Bone marrow (tissue), 2 donors: Measurements from ENCODE around the gene GOLGA3.
"Not testable (repeated sequence)": the region's sequence is repeated elsewhere in the genome, so short reads cannot be mapped to it uniquely, and the experiment has no call there.

ENCODE experiments used
- DNase-seq, 2 donors: peaks; one replicate each; lab custom pipeline; 2025; lab: John Stamatoyannopoulos, UW

Gene GOLGA3

GRCh38 chr12:132812631-132813305 is 15.9 kb downstream of the GOLGA3 start:
- DNase-seq: no peak

- not testable (repeated sequence) for DNase-seq
Measured at GRCh38 chr12:132809391-132809790, 19.3 kb downstream of the GOLGA3 start.

- DNase-seq: no peak
Measured at GRCh38 chr12:132807295-132808092, 21.2 kb downstream of the GOLGA3 start.

- no peak for DNase-seq
Measured at GRCh38 chr12:132806857-132807256, 21.8 kb downstream of the GOLGA3 start.

- DNase-seq: no peak
Measured at GRCh38 chr12:132804426-132804861, 24.2 kb downstream of the GOLGA3 start.

GRCh38 chr12:132803888-132804287 is 24.8 kb downstream of the GOLGA3 start:
- DNase-seq: no peak

GRCh38 chr12:132803125-132803524 is 25.5 kb downstream of the GOLGA3 start:
- DNase-seq: no peak

- DNase-seq: no peak
Measured at GRCh38 chr12:132801741-132802140, 26.9 kb downstream of the GOLGA3 start.

- no peak for DNase-seq
Measured at GRCh38 chr12:132798836-132799235, 29.8 kb downstream of the GOLGA3 start.

- no peak for DNase-seq
Measured at GRCh38 chr12:132797820-132798570, 30.7 kb downstream of the GOLGA3 start.

- DNase-seq: no peak
Measured at GRCh38 chr12:132795847-132796246, 32.8 kb downstream of the GOLGA3 start.

GRCh38 chr12:132791940-132792339 is 36.7 kb downstream of the GOLGA3 start:
- not testable (repeated sequence) for DNase-seq

- no peak for DNase-seq
Measured at GRCh38 chr12:132789099-132789471, 39.6 kb downstream of the GOLGA3 start.

GRCh38 chr12:132788375-132789098 is 40.1 kb downstream of the GOLGA3 start:
- DNase-seq: no peak

GRCh38 chr12:132787877-132788276 is 40.8 kb downstream of the GOLGA3 start:
- DNase-seq: no peak

- no peak for DNase-seq
Measured at GRCh38 chr12:132786192-132786591, 42.5 kb downstream of the GOLGA3 start.

GRCh38 chr12:132784580-132784979 is 44.1 kb downstream of the GOLGA3 start:
- DNase-seq: no peak

GRCh38 chr12:132783917-132784531 is 44.6 kb downstream of the GOLGA3 start:
- DNase-seq: no peak

GRCh38 chr12:132781938-132782337 is 46.7 kb downstream of the GOLGA3 start:
- no peak for DNase-seq

- DNase-seq: no peak
Measured at GRCh38 chr12:132779781-132780353, 48.8 kb downstream of the GOLGA3 start.

- no peak for DNase-seq
Measured at GRCh38 chr12:132777614-132778013, 51.1 kb downstream of the GOLGA3 start.
